K562 (cell line): ENCODE results near the gene CELSR3. TPM values are rescaled to one million over a fixed set of nuclear protein-coding genes. Genes with fewer than 3 reads are reported as not detected.

Source experiments
- ATAC-seq: fragments of 200-7000 bp; cut with Tn5 transposase; 3 replicates; pipeline ENCODE4 v1.9.1; 2020; ENCODE audit warnings: moderate library complexity
- BruUV-seq: library from RNA; stranded (reverse); fragments of 400-500 nt; replicated peaks from 2 replicates; lab custom pipeline; 2021; lab: Mats Ljungman, UMichigan
- CTCF ChIA-PET: fragments of 300-600 bp; formaldehyde crosslinking; extraction: SDS; loops from one replicate; lab custom pipeline; 2021; ENCODE audit warnings: low intra/inter-chr PET ratio; lab: Yijun Ruan, JAX
- POLR2A ChIA-PET: fragments of 300-600, 350-650 bp; sonication (Branson Sonifier 250); formaldehyde crosslinking; extraction: SDS; loops from one replicate; lab custom pipeline; 2021; ENCODE audit warnings: antibody characterized with exemption, inconsistent platforms; lab: Yijun Ruan, JAX
- DNase-seq, 4 experiments: peaks; one replicate each; pipeline versions ENCODE4 v3.0.0 to v3.0.0-alpha.2; 2011 to 2018; ENCODE audit warnings: low spot score in 3 of 4, mixed read lengths in 3 of 4; ENCODE audit errors: extremely low read depth in 1 of 4
- FAIRE-seq: peaks from 2 replicates; lab custom pipeline; 2011; peaks lifted over from hg19 to GRCh38; lab: Jason Lieb, UNC
- H2AFZ ChIP-seq: 2 replicates; pipeline ENCODE4 v1.6.0; 2011; ENCODE audit warnings: low read depth, low read length, control low read depth, inconsistent platforms
- H3K27ac ChIP-seq: fragments of 200-600 bp; 3 replicates; pipeline ENCODE4 v1.8.0; 2011; ENCODE audit warnings: low read depth, mild to moderate bottlenecking, control low read depth, inconsistent platforms, low read length, moderate library complexity, mixed read lengths; ENCODE audit errors: extremely low read depth
- H3K27me3 ChIP-seq, 2 experiments: fragments of 300-600 bp in 1 of 2; 2 replicates in 1 of 2; 3 replicates in 1 of 2; pipeline versions ENCODE4 v1.6.0 to v1.8.0; 2011; ENCODE audit warnings: inconsistent platforms in 2 of 2, low read length in 2 of 2, mild to moderate bottlenecking in 1 of 2, mixed read lengths in 1 of 2, moderate library complexity in 1 of 2; ENCODE audit not compliant: control insufficient read depth in 2 of 2, insufficient read depth in 2 of 2
- H3K36me3 ChIP-seq: fragments of 300-600 bp; 3 replicates; pipeline ENCODE4 v1.8.0; 2011; ENCODE audit warnings: mild to moderate bottlenecking, low read length, inconsistent platforms; ENCODE audit not compliant: control insufficient read depth, insufficient read depth
- H3K4me1 ChIP-seq, 2 experiments: fragments of 200-600 bp in 1 of 2; replicated peaks in 1 of 2; 2 replicates in 1 of 2; 3 replicates in 1 of 2; pipeline versions ENCODE4 v1.5.1 to v1.8.0; 2011; ENCODE audit warnings: inconsistent platforms in 2 of 2, low read length in 2 of 2, mild to moderate bottlenecking in 1 of 2, mixed read lengths in 1 of 2, moderate library complexity in 1 of 2; ENCODE audit not compliant: control insufficient read depth in 2 of 2, insufficient read depth in 2 of 2
- H3K4me2 ChIP-seq: 2 replicates; pipeline ENCODE4 v1.6.1; 2011; ENCODE audit warnings: low read length, control low read depth, inconsistent platforms, mixed read lengths; ENCODE audit not compliant: insufficient read depth
- H3K4me3 ChIP-seq: fragments of 200-600 bp; sonication (generic), shearing (Covaris generic); 2 replicates; pipeline ENCODE4 v1.5.1; 2016; ENCODE audit warnings: control low read depth, inconsistent platforms
- H3K79me2 ChIP-seq: fragments of 200-600 bp; 3 replicates; pipeline ENCODE4 v1.8.0; 2011; ENCODE audit warnings: low read length, inconsistent platforms; ENCODE audit not compliant: control insufficient read depth, insufficient read depth
- H3K9ac ChIP-seq, 2 experiments: 2 replicates each; pipeline versions ENCODE4 v1.6.0 to v1.6.1; 2011; ENCODE audit warnings: low read depth in 2 of 2, low read length in 2 of 2, control low read depth in 1 of 2, inconsistent platforms in 1 of 2, mild to moderate bottlenecking in 1 of 2, mixed read lengths in 1 of 2; ENCODE audit not compliant: insufficient read depth in 1 of 2
- H3K9me1 ChIP-seq: one replicate; pipeline ENCODE4 v1.6.0; 2011; ENCODE audit warnings: inconsistent platforms, mild to moderate bottlenecking, low read length, moderate library complexity; ENCODE audit not compliant: control insufficient read depth, insufficient read depth
- H3K9me3 ChIP-seq: replicated peaks from 2 replicates; pipeline ENCODE4 v1.5.1; 2011; ENCODE audit warnings: low read depth, low read length, inconsistent platforms; ENCODE audit not compliant: control insufficient read depth, insufficient read depth
- H4K20me1 ChIP-seq: replicated peaks from 2 replicates; pipeline ENCODE4 v1.6.1; 2011; ENCODE audit warnings: low read length, inconsistent platforms, mixed read lengths; ENCODE audit not compliant: control insufficient read depth, insufficient read depth
- HLTF ChIP-seq: fragments of 450-650 bp; IDR thresholded peaks from 2 replicates; pipeline ENCODE4 v1.6.1; 2016
- HNRNPK ChIP-seq: fragments of 200-400 bp; formaldehyde crosslinking; IDR thresholded peaks from one replicate; pipeline ENCODE4 v1.6.1; 2018; ENCODE audit warnings: mild to moderate bottlenecking, low read depth, low read length; ENCODE audit not compliant: poor library complexity, severe bottlenecking
- PBX2 ChIP-seq, 2 experiments: IDR thresholded peaks in 1 of 2; conservative IDR thresholded peaks in 1 of 2; 2 replicates each; pipeline ENCODE4 v1.6.1; 2016; ENCODE audit warnings: low read depth in 2 of 2, mild to moderate bottlenecking in 1 of 2, missing compliant biosample characterization in 1 of 2, missing genetic modification characterization in 1 of 2, moderate library complexity in 1 of 2
- PCBP1 ChIP-seq: fragments of 200-400 bp; formaldehyde crosslinking; IDR thresholded peaks from 2 replicates; pipeline ENCODE4 v1.6.1; 2018; ENCODE audit warnings: mild to moderate bottlenecking, low read depth, low read length; ENCODE audit not compliant: poor library complexity, severe bottlenecking
- RFX7 ChIP-seq: fragments of 250-450 bp; sonication (Bioruptor Pico); IDR thresholded peaks from 2 replicates; pipeline ENCODE4 v1.5.1; 2021; ENCODE audit warnings: mild to moderate bottlenecking
- RREB1 ChIP-seq: fragments of 250-450 bp; sonication (Bioruptor Pico); IDR thresholded peaks from 2 replicates; pipeline ENCODE4 v1.4.0; 2020
- SRSF3 ChIP-seq: fragments of 200-400 bp; formaldehyde crosslinking; IDR thresholded peaks from 2 replicates; pipeline ENCODE4 v1.6.1; 2016; ENCODE audit warnings: mild to moderate bottlenecking, low read length, moderate library complexity; ENCODE audit not compliant: insufficient read depth
- TCF7L2 ChIP-seq: fragments of 150-350 bp; IDR thresholded peaks from 2 replicates; pipeline ENCODE4 v1.6.1; 2016; ENCODE audit warnings: low read depth, mild to moderate bottlenecking, low read length, moderate library complexity
- TEAD1 ChIP-seq, 2 experiments: fragments of 450-650 bp in 1 of 2; sonication (generic) in 1 of 2; formaldehyde crosslinking; IDR thresholded peaks; 2 replicates each; pipeline versions ENCODE4 v1.4.0 to v1.8.0; 2020 to 2022; ENCODE audit warnings: mild to moderate bottlenecking in 2 of 2, missing genetic modification reagents in 1 of 2
- ZKSCAN3 ChIP-seq: fragments of 250-450 bp; sonication (Bioruptor Pico); IDR thresholded peaks from 2 replicates; pipeline ENCODE4 v1.4.0; 2020
- ZNF124 ChIP-seq: sonication (generic); formaldehyde crosslinking; IDR thresholded peaks from 2 replicates; pipeline ENCODE4 v1.8.1; 2022; ENCODE audit warnings: missing genetic modification reagents
- ZNF263 ChIP-seq: sonication (generic); formaldehyde crosslinking; IDR thresholded peaks from 2 replicates; pipeline ENCODE4 v1.8.0; 2022; ENCODE audit warnings: mild to moderate bottlenecking, missing genetic modification reagents, borderline replicate concordance
- ZNF780A ChIP-seq: fragments of 250-450 bp; sonication (Bioruptor Pico); IDR thresholded peaks from 2 replicates; pipeline ENCODE4 v1.5.0; 2021; ENCODE audit warnings: mild to moderate bottlenecking
- WGBS: fragments of 100-300 bp; shearing (Covaris generic); methylation state at CpG from one replicate; pipeline ENCODE4 v1.1.6; 2016; ENCODE audit warnings: low coverage, mixed read lengths; ENCODE audit not compliant: insufficient coverage; ENCODE audit errors: missing lambda C conversion rate; 5-methylcytosine and 5-hydroxymethylcytosine counted together
- in situ Hi-C: fragments of 300-500 bp; cut with MboI; formaldehyde crosslinking; loops from 4 replicates; pipeline ENCODE4 v1.15.0; 2018; ENCODE audit warnings: inconsistent platforms, mixed read lengths
- intact Hi-C: fragments of 100-400 bp; cut with micrococcal nuclease; formaldehyde crosslinking; loops from 2 replicates; pipeline ENCODE4 v1.14.2; 2022
- polyA plus RNA-seq, 8 experiments: library from polyadenylated mRNA; depleted of rRNA in 4 of 8; stranded (reverse) in 5 of 8; unstranded in 3 of 8; fragments of >200 nt; fragmentation: Nextera tagmentation in 2 of 8; fragmentation: Illumina TruSeq in 1 of 8; extraction: Ambion mirVana in 2 of 8; extraction: Trizol in 1 of 8; gene quantifications; 2 replicates each; pipeline versions ENCODE4 v1.2.1 to v1.2.3, GENCODE V29; 2011 to 2014; ENCODE audit warnings: inconsistent platforms in 1 of 8, missing spikeins in 1 of 8
- total RNA-seq, 7 experiments: library from RNA; depleted of rRNA in 6 of 7; stranded (reverse); fragments of >200 nt in 6 of 7; fragmentation: Illumina TruSeq in 2 of 7; extraction: Trizol in 2 of 7; gene quantifications; 2 replicates each; pipeline versions ENCODE4 v1.2.1 to v1.2.3, GENCODE V29; 2011 to 2021; ENCODE audit warnings: low replicate concordance in 1 of 7

Gene CELSR3
- total and polyA plus RNA-seq, 9 of the 15 experiments (the other 6 are each of a cell fraction or from before 2014, with no cell fraction given), result 0.10 to 2.7 (median 0.76) TPM

GRCh38 chr3:48696601-48697000 lies 33.9 kb upstream of the CELSR3 start (continued):
- TF ChIP-seq RREB1 (CRISPR knock-in tag), result no peak
- TF ChIP-seq PCBP1, result no peak

- CTCF ChIA-PET, result no interaction called here
- H3K4me1 ChIP-seq, result 0 out of 5 replicates have a peak, but pooled peaks cover 0 to 4% of the 10 kb centered on the region in 2 experiments
- no peak for ATAC-seq
- H3K9me1 ChIP-seq, result no peaks in the 10 kb centered on the region
- DNase-seq, result no peak
- WGBS, result 93% methylated on average over 5 of the region's 5 CpGs
- POLR2A ChIA-PET, result interaction anchor here (0.8 to 1.7 kb wide), 4 partner anchors 11 to 226 kb away, joined by 3 to 8 read pairs (median 3); no protein-coding TSS in a partner anchor
- FAIRE-seq, result no peak
- no peak overlapping the region for H2AFZ ChIP-seq
- no peak overlapping the region for H3K4me2 ChIP-seq
- H3K9me3 ChIP-seq, result no peaks in the 10 kb centered on the region
- H3K27ac ChIP-seq, result no peak overlapping the region
- no peak overlapping the region for H3K9ac ChIP-seq
- intact Hi-C loops, result no loop called here
- BruUV-seq, result no TSS peak
- peaks cover 70% of the 10 kb centered on the region for H3K36me3 ChIP-seq
- H3K79me2 ChIP-seq, result peaks cover 56% of the 10 kb centered on the region
- no peaks in the 10 kb centered on the region; the same call in 1 of the 2 replicates for H4K20me1 ChIP-seq
- no peaks in the 10 kb centered on the region for H3K27me3 ChIP-seq
- in situ Hi-C loops, result no loop called here
- H3K4me3 ChIP-seq, result no peak overlapping the region
- no peak for TF ChIP-seq PBX2 (CRISPR knock-in tag; IDR thresholded peaks at IDR 0.05; ENCODE audit: low read depth)
- no peak for TF ChIP-seq PBX2 (tag; conservative IDR thresholded peaks at IDR 0.05; ENCODE audit: low read depth)
- TF ChIP-seq TCF7L2, result no peak
- no peak for TF ChIP-seq ZKSCAN3
- no peak for TF ChIP-seq ZNF263 (CRISPR knock-in tag)
- no peak for TF ChIP-seq HNRNPK
- TF ChIP-seq ZNF124, result no peak
- TF ChIP-seq RFX7 (CRISPR knock-in tag), result no peak
- no peak for TF ChIP-seq ZNF780A (CRISPR knock-in tag)
- no peak for TF ChIP-seq HLTF
- TF ChIP-seq SRSF3, result no peak
- TF ChIP-seq TEAD1 (CRISPR knock-in tag; IDR thresholded peaks at IDR 0.05), result no peak
These were observed 33.5 kb upstream of the CELSR3 start for GRCh38 chr3:48696156-48696555.
